HepG2 (cell line): ENCODE data around the gene IL1RAPL2.

ENCODE experiments used
- ZNF274 ChIP-seq: sonication (generic); formaldehyde crosslinking; IDR thresholded peaks from 2 replicates; pipeline ENCODE4 v1.5.1; 2020; ENCODE audit warnings: mild to moderate bottlenecking, missing genetic modification reagents
- ZNF446 ChIP-seq: sonication (generic); formaldehyde crosslinking; IDR thresholded peaks from 2 replicates; pipeline ENCODE4 v1.5.0; 2020; ENCODE audit warnings: mild to moderate bottlenecking, missing genetic modification reagents

DNA sequence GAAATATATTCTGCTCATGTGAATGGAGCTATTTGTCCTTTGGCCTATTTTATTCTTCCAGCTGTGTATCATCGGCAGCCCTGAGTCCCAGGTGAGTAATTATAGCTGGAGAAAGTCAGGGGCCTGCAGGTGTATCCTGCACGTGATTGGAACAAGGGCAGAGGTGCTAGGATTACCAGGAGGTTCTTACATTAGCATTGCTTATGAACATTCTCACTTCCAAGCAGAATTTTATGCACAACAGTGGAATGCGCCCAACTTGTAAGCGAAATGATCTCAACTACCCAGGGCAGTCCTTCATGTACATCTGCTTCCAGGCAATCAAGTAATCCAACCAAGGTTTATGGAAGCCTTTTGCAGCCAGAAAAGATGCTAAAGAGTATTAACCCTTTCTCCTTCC lies 1187.4 kb downstream of the IL1RAPL2 start:
- no peak for TF ChIP-seq ZNF446
- TF ChIP-seq ZNF274 (CRISPR knock-in tag), result no peak
